Activated CD8-positive, alpha-beta memory T cell treated with anti-CD3 and anti-CD28 coated beads, Interleukin-2, amount 50 U/mL, for 24 hours (primary cell): Measurements from ENCODE around the gene ZNF407.

Source experiments
- DNase-seq: peaks from one replicate; pipeline ENCODE4 v3.0.0-alpha.2; 2020; ENCODE audit errors: extremely low read depth

The ZNF407 gene

DNA sequence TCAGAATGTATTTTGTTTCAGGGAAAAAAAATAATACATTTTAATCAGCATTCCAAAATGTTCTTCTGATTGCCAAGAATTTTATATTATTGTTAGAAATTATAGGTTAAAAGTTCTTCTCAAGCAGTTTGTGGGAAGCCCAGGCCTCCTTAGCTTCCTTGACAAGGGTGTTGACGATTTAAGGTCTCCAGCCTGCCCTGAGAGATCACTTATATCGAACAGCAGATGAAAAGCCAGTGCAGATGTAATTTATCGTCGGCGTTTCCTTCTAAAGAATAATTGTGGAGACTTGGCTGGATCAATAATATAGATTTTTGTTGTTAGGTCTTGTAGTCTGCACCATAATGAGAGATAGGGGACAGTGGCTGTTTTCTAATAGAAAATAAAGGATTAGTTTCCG lies 280.6 kb downstream of the ZNF407 start:
- DNase-seq, result no peak

DNA sequence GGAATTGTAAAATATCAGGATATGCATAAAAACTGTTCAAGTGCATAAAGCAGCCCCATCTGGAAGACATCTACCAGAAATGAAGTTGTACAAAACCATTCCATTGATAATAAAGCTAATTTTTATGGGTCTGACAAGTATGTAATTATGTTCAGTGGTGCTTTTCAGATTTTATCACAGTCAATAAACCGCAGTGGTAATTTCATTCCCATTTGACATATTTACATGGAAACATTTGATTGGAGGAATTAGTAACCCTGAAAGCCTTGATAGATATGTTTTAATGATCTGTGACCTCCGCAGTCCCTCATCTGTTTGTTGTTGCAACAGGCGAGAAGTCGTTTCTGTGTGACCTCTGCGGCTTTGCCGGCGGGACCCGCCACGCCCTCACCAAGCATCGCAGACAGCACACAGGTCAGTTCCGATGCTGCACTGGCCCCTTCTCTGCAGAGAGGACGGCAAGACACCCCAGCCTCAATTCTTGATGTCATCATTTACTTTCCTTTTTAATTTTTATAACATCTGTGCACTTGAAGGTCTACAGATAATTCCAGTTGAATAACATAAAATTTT lies 283.1 kb downstream of the ZNF407 start:
- no peak for DNase-seq

DNA sequence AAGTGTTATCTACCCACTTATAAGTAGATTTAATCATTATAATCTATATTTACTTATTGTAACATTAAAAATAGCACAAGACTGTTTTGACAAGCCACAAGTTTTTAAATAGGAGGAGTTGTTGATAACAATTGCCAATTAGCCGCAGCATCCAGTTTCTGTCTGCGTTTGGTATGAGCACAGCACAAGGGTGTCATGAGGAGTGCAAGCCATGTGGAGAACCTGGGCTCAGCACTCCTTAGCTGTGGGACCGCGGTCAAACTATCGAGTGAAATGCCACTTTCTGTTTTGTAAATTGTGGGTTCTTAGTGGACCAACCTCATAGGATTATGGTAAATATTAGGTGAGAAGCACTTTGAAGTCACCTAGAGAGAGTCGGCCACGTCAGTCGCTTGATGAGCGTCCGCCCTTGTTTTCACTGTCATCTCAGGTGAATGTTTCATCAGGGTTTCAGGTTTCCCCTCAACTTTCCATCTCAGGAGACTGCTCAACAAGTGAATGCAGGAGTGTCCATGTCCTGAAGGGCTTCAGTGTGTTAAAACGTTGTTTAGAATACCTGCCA lies 294.5 kb downstream of the ZNF407 start:
- no peak for DNase-seq

DNA sequence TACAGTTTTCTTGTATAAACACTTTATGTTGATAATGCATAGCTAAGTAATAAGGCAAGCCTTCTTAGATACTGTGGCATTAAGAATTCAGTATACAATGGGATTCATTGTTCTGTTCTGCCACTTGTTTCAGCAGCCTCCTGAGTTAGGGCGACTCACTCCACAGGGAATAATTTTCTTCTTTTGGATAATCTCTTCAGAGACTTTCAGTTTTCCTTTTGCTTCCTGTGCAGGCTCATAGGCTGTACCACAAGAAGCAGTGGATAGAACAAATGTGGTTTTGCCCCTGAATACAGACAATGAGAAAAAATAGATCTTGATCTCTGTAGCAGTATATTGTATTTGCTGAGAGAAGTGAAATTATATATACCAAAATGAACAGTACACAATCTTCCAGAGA lies 298.0 kb downstream of the ZNF407 start:
- DNase-seq, result no peak

DNA sequence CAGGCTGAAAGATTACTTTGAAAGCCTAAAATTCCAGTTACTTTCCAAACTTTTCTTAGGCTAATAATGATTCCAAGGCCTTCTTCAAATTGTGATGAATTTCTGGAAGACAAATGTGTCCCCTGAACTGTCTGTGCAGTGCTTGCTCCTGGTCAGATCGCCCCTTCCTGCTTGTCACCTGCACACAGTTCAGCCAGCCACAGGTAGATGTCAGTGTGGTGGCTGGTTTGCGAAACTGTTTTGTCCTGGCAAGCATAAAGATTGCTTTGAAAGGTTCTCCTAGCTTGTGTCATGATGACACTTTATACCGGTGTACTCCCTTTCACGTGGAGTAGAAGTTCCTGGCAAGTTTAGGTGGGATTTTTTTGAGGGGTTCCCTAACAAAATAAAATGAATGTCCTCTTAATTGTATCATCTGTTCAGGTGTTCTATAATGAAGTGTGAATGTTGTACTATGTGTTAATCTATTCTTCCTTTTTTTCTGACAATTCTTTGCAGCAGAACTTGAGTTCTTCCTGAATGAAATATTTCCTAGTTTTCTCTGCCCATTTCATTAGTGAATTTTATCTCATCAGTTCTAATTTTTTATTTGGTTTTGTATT lies 298.8 kb downstream of the ZNF407 start:
- DNase-seq, result no peak

DNA sequence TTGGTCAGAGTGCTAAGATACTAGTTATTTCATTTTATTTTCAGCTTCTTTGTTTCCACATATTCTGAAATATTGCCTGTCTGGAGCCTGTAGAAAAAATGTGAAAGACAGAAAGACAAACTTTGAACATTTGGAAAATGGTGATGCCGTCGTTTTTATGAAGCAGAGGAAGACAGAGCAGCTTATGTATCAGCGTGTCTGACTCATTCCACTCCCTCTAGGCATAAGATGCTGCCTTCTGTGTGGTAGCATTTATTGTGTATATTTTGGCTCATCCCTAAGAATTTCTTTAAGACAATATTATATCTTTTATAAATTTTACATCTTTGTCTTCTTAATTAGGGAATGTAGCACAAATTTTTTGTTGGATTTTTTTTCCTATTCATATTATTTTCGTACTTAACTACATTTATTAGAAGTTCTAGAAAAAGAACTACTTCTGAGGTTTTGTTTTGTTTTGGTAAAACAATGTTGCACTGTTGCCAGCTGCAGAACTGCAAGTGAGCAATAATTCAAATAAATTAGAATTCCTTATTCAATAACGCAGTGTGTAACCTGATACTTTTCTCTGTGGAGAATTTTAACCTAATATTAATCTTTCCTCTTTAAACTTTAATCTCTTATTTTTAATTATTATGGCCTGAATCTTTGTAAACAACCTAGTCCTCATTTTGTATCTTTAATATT lies 300.4 kb downstream of the ZNF407 start:
- no peak for DNase-seq

DNA sequence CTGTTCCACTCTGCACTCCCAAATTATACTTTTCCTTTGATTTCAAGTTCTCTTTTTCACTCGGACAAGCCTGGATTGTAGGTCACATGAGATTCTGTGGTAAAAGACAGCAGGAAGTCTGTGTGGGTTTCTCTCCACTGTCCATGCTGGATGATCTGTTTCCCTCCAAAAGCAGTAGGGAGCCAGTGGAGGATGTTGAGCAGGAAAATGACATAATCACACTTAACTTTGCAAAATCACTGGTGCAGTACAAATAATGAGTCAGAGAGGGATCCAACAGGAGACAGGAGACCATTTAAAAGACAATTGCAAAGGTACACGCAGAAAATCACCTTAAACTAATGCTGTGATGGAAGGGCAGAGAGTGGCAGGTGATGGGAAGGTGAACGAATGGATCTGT lies 301.3 kb downstream of the ZNF407 start:
- DNase-seq, result no peak

DNA sequence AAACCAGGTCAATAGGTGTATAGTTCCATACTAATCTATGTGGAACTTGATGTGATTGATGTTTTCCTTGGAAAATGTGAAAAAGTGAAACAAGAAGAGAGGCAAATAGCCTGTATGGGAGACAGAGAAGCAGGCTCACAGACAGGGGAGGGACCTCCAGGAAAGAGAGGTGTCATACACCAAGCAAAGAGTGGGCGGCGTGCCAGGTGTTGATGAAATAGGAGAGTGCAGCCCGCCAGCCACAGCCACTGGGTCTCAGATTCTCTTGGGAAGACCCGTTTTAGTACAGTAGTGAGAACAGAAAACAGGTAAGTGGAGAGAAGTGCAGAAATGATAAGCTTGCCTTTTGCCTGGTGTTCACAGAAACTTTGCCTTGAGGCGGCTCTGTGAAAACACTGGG lies 301.9 kb downstream of the ZNF407 start:
- DNase-seq, result no peak

DNA sequence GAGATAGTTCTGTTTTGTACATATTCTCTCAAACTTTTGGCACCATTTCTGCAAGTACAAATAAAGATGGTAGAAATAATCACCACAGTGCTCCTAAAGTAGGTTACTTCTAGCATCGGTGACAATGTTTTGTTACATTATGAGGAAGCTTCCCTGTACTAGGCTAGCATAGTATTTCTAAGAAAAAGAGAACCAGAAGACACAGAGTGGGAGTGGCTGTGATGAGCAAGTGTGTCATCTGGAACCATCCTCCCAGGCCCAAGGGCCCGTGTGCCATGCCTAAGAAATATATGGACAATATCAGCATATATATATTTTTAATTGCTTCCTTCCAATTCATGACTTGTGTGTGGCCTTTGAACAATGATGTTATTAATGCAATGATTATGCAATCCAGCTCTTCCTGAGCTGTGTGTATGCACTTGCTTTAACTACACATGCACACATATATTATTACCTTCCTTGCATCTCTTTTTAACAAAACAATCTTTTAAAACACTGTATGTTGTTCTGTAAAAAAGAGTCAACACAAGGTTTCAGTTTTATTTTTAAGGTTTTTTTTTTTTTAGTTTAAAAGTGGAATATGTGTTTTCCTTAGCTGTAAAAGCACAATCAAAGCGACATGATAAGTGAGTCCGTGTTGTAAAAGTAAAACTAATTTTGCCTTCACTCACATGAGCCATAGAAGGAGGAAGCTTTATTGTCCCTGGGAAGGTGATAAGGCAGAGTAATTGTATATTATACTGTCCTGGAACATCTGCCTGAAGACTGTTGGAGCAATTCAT lies 303.9 kb downstream of the ZNF407 start:
- no peak for DNase-seq

DNA sequence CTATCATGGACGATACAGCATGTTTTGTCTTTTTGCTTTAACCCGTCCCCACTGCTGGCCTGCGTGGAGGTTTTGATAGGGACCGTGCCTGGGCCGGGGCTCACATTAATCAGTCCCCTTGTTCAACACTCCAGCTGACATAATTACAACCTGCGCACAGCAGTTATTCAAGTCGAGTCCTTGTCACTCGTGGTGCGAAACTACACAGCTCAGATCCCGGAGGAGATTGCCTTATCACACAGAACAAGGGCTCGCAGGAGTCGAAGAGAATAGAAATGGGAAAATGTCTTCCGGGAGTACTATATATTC lies 304.4 kb downstream of the ZNF407 start:
- no peak for DNase-seq

DNA sequence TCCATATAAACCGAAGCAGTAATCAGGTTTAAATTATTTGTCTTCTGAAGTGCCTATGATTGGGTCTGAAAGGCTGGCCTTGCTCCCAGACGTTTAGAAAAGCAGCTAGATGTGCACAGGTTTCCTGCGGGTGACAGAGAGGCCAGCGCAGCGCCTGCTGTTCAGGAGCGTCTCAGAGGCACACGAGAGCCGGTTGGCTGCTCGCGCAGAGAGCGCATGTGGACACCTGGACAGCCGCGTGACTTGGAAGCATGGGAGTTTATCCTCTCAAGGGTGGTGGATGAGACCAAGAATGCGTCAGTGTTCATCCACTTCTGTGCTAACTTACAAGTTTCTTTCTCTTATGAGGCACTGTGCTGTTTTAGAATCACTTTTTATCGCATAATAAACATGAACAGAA lies 307.6 kb downstream of the ZNF407 start:
- DNase-seq, result no peak

DNA sequence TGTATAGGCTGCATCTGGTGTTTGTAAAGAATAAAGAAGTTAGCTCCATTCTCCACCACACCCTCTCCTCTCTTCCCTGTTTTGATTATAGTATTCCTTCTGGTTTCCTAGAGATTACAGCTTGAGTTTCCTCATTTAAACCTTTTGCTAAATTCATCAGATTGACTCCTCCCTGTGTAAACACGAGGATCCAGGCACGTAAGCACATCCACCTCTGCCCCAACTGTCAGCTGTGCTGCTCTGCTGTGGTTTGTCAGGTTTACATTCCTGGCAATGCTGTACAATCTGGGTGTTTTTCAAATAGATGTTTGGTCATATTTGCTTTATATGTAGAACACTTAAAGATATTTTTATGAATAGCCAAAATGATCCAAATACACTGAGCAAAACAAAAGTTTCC lies 308.5 kb downstream of the ZNF407 start:
- DNase-seq, result no peak

DNA sequence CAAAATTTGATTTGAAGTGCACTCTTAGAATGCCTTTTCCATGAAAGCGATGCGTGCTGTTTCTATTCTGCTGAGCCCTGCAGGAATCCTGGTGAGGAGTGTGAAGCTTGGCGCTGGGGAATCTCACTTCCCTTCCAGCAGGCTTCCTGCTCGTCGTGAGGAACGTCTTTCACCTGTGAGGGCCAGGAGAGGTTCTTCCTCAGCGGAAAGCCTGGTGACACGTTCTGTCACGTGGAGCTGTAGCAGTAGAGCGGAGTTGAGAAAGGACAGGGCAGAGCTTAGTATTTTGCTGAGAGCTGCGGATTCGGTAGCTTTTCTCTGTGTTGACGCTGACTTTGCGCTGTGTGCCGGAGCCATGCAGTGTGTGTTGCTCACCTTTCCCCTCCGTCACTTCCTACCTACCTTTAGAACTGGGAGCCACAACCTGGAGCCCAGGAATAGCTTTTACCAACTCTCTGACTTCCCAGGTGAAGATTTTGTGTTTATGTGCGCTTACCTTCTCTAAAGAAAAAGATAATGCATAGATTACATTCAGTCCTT lies 316.5 kb downstream of the ZNF407 start:
- DNase-seq, result no peak

DNA sequence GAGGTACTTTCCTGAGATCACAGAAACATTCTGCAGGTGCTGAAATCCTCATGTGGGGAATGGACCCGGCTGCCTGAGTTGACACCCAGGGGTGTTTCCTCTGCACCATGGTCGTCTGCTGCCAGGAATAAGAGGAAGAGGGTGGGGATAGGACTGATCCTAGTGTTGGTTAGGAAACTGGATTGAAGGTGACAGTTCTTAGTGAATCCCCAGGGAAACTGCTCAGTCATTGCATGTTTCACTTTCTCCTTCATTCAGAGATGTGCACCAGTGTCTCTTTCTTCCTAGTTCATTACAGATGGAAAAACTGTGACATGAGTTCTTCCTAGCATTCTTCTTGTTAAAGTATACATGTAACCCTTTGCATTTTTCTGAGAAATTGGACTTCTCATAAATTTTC lies 317.0 kb downstream of the ZNF407 start:
- DNase-seq, result no peak

DNA sequence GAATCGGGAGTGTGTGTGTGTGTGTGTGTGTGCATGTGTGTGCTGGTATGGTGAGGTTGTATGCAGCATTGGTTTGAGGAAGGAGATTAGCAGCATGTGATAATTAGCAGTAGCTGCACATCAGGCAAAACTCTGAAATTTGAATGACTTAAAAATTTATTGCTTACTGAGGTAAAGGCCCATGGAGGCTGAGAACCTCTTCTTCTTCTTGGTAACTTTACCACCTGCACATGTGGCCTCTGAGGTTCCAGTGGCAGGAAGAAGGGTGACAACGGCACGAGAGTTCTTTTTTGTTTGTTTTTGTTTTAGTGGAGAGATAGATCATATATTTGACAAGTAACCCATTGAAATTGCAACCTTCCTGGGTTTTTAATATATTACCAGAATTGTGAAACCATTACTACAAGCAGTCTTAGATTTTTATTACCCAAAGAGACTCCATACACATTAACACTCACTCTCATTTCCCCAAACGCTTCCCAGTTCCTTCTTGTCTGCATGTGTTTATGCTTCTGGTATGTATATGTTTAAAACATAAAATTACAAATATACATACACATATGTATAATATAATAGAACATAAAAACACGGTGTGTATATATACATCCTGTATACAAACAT lies 319.2 kb downstream of the ZNF407 start:
- no peak for DNase-seq

DNA sequence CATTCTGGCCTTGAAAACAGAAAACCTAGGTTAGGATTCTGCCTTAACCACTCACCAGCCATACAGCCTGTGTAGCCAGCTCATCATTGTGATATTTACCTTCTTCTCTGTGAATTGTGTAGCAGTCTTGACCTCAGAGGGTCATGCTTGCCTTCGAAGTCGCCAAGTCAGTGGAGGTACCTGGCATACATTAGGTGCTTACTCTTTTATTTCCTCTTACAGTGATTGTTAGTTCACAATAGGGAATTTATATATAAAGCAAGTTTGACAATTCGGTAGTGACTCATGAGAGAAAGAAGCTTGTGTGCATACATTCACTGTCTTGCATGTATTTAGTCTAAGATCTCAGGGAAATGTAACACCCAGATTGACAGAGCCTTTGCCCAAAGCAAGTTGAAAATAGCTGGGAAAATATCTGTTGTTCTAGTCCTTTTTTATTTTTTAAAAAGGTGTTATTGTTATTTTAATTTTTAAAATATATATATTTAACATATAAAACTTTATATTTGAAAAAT lies 320.7 kb downstream of the ZNF407 start:
- DNase-seq, result no peak

DNA sequence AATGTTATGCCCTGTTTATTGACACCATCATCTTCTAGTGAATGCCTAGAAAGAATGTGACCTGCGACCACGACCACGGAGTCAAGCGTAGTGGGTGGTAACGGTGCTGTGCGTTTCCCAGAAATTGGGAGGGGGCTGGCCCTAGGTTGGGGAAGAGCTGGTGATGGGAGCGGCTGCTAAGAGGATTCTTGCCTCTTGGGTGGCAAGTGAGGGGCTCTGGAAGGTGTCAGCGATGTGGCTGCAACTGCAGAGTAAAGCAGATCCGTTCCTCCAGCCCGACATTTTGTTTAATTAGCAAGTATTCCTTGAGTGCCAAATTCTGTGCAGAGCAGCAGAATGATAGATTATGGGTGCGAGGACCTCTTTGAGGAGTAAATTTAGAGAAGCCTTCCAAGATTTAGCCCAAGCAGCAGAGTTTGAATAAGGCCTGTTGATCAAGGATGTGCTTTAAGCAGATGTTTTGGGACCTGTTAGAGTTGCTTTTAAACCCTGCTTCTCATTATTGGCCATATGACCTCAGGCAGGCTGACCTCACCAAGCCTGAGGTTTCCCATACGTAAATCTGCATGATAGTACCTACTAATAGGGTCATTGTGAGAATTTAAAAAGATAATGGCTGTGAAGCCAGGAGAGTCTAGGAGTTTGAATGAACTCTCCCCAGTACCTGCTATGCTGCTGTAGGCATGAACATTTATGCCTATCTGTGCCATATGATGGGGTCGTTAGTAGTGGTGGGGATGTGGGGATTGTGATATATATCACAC lies 323.6 kb downstream of the ZNF407 start:
- no peak for DNase-seq

DNA sequence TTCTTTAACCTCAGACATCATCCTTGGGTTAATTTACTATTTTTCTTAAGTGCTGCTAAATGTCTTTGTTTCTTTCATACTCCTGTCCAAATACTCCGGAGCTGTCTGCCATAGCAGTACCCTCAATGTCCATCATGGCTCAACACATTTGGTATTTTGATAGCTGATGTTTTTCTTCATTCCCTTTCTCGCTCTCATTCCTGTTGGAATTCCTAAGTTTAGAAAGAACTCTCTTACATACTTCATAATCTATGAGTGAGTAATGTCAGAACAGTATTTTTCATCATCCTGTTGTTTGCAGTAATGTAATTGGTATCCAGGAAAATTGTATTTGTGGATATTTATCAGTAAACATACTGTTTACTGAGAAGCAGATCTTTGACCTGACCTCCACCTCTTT lies 328.4 kb downstream of the ZNF407 start:
- DNase-seq, result no peak

DNA sequence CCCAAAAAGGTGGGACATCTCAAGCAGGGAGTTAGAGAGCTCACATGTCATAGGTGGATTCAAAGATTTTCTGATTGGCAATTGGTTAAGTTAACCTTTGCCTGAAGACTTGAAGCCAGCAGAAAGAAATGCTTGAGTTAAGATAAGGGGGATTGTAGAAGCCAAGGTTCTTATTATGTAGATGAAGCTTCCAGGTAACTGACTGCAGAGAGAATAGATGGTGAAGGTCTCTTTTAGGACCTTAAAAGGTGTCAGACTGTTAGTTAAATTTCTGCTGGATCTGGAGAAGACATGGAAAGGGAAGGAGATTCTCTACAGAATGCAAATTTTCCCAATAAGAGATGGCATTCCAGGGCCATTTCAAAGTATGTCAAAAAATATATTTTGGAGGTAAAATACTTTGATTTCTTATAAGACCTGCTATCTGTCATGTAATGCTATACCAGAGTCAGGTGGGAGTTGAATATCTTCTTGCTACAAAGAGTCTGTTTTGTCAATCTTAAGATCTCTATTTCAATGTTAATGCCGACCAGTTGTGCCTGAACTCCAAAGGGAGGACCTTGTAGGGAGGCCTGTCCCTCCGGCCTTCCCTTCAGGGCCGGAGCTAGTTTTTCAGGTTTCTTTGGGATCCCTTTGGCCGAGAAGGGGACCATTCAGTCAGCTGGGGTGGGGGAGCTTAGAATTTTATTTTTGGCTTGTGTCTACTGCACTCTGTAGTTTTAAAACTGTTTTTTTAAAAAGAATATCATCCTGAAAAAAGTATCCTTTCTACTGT lies 330.7 kb downstream of the ZNF407 start:
- DNase-seq, result no peak

DNA sequence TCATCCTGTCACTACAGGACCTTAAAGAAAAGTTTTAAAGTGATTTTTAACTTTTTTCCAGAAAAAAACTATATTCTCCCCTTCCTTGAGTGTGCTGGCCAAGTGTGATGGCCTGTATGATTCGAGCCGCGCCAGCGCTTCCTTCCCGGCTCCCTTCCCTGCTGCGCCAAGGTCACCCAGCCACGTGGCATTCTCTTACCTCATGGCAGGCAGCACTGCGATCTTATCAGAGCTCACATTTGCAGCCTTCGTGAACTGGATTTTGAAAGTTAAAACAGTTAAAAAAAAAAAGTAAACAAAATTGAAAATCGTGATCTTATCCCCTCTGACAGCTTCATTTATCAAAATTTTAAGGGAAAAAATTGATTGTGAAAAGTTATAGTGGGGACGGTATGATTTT lies 331.4 kb downstream of the ZNF407 start:
- no peak for DNase-seq
